ENCODE measurements around the gene WDR54. TPM values are rescaled to one million over a fixed set of nuclear protein-coding genes. Genes with fewer than 3 reads are reported as not detected.
"Not testable (repeated sequence)": the region's sequence is repeated elsewhere in the genome, so short reads cannot be mapped to it uniquely, and the experiment has no call there.

The WDR54 gene
- polyA plus RNA-seq, 3 donors = 7.1 to 11.7 (median 7.9) TPM

- H4K20me1 ChIP-seq (ENCODE audit: insufficient read depth, low read length) = no peaks in the 10 kb centered on the region
- H3K79me2 ChIP-seq (ENCODE audit: insufficient read depth, low read length) = peaks cover 21% of the 10 kb centered on the region
- intact Hi-C loops (cut with micrococcal nuclease) = loop anchor here (5.0 kb wide), 1 partner anchor 68 kb away; the partner anchor contains the start of genes AUP1 (in 2 of the 2), DQX1 (in 2 of the 2) and HTRA2 (in 2 of the 2)
- DNase-seq = no peak
- H3K9ac ChIP-seq (ENCODE audit: insufficient read depth, low read length, poor library complexity, severe bottlenecking) = peak overlapping the region; percentile 67
- H3K36me3 ChIP-seq (replicated peaks in 1 of 2; ENCODE audit: control insufficient read depth in 1 of 2, insufficient read depth in 2 of 2, low read length in 2 of 2) = peaks cover 19 to 24% of the 10 kb centered on the region in 2 donors
- peak overlapping the region; percentile 81 for H3K27ac ChIP-seq (ENCODE audit: low read depth in 1 of 2, low read length in 2 of 2)
- peaks cover 0 to 3% (median 0%) of the 10 kb centered on the region in 7 donors for H3K9me3 Mint-ChIP-seq
- peaks cover 35 to 42% of the 10 kb centered on the region in 2 donors for H3K4me1 ChIP-seq (ENCODE audit: control insufficient read depth in 1 of 2, insufficient read depth in 2 of 2, low read length in 2 of 2)
- peak overlapping the region; percentile 92 to 94 for H3K4me3 Mint-ChIP-seq
- peak overlapping the region; percentile 66 to 96 (median 93) for H3K27ac Mint-ChIP-seq
- peaks cover 49% of the 10 kb centered on the region for H3K4me1 Mint-ChIP-seq
- H2AFZ ChIP-seq (ENCODE audit: insufficient read depth, low read depth, low read length, poor library complexity, severe bottlenecking) = peak overlapping the region; percentile 83
- no peak for TF ChIP-seq CTCF (IDR thresholded peaks at IDR 0.05)
- H3K9me3 ChIP-seq (replicated peaks in 1 of 2; ENCODE audit: control insufficient read depth in 1 of 2, insufficient read depth in 1 of 2, low read length in 2 of 2) = no peaks in the 10 kb centered on the region
- peak overlapping the region; percentile 100 for H3K4me2 ChIP-seq (replicated peaks; ENCODE audit: extremely low read depth, low read length, poor library complexity, severe bottlenecking)
- peaks cover 0 to 2% (median 0%) of the 10 kb centered on the region in 3 donors for H3K27me3 Mint-ChIP-seq (ENCODE audit: low read depth in 3 of 3)
- peaks cover 25 to 34% of the 10 kb centered on the region in 2 donors for H3K36me3 Mint-ChIP-seq
- WGBS (ENCODE audit: insufficient coverage) = no CpG with 5 or more reads among the region's 10 CpGs
- H3K4me3 ChIP-seq (replicated peaks in 1 of 3; ENCODE audit: low read depth in 2 of 3, low read length in 3 of 3) = peak overlapping the region; percentile 74 to 90 (median 80)
- H3K27me3 ChIP-seq (ENCODE audit: control insufficient read depth in 2 of 2, insufficient read depth in 2 of 2, low read length in 2 of 2) = no peaks in the 10 kb centered on the region
Observed at GRCh38 chr2:74458938-74459363, 37.4 kb downstream of the WDR54 start.

GRCh38 chr2:74459503-74460118 is 38.1 kb downstream of the WDR54 start:
- Mint-ChIP-seq H3K36me3 (peaks cover 25 to 34% of the 10 kb centered on the region in 2 donors), H3K27ac (peak overlapping the region in 3 of 7 donors; percentile 66 to 76 (median 76)), H3K4me3 (peak overlapping the region; percentile 28 to 94), H3K4me1 (peaks cover 52% of the 10 kb centered on the region)
- not testable (repeated sequence) for H4K20me1 ChIP-seq (ENCODE audit: insufficient read depth, low read length); H3K9me3 Mint-ChIP-seq; H3K4me2 ChIP-seq (replicated peaks; ENCODE audit: extremely low read depth, low read length, poor library complexity, severe bottlenecking); H3K27me3 ChIP-seq (ENCODE audit: control insufficient read depth in 2 of 2, insufficient read depth in 2 of 2, low read length in 2 of 2); DNase-seq; H3K9me3 ChIP-seq (replicated peaks in 1 of 2; ENCODE audit: control insufficient read depth in 1 of 2, insufficient read depth in 1 of 2, low read length in 2 of 2); H3K9ac ChIP-seq (ENCODE audit: insufficient read depth, low read length, poor library complexity, severe bottlenecking); H3K27ac ChIP-seq (ENCODE audit: low read depth in 1 of 2, low read length in 2 of 2); H3K27me3 Mint-ChIP-seq (ENCODE audit: low read depth in 3 of 3); H2AFZ ChIP-seq (ENCODE audit: insufficient read depth, low read depth, low read length, poor library complexity, severe bottlenecking)
- H3K4me1 ChIP-seq (ENCODE audit: control insufficient read depth in 1 of 2, insufficient read depth in 2 of 2, low read length in 2 of 2) = peaks cover 37 to 45% of the 10 kb centered on the region in 2 donors
- peak overlapping the region in 1 of 3 experiments; percentile 90 for H3K4me3 ChIP-seq (replicated peaks in 1 of 3; ENCODE audit: low read depth in 2 of 3, low read length in 3 of 3)
- intact Hi-C loops (cut with micrococcal nuclease) = loop anchor here (5.0 kb wide), 1 partner anchor 68 kb away; the partner anchor contains the start of genes AUP1 (in 2 of the 2), DQX1 (in 2 of the 2) and HTRA2 (in 2 of the 2)
- peaks cover 28% of the 10 kb centered on the region for H3K79me2 ChIP-seq (ENCODE audit: insufficient read depth, low read length)
- H3K36me3 ChIP-seq (replicated peaks in 1 of 2; ENCODE audit: control insufficient read depth in 1 of 2, insufficient read depth in 2 of 2, low read length in 2 of 2) = peaks cover 19 to 24% of the 10 kb centered on the region in 2 donors
- 90% methylated on average over 13 of the region's 13 CpGs for WGBS (ENCODE audit: insufficient coverage)

GRCh38 chr2:74460187-74460586 is 38.7 kb downstream of the WDR54 start:
- intact Hi-C loops (cut with micrococcal nuclease); H3K4me3 ChIP-seq (replicated peaks in 1 of 3; ENCODE audit: low read depth in 2 of 3, low read length in 3 of 3); H3K9me3 Mint-ChIP-seq; H3K27me3 Mint-ChIP-seq (ENCODE audit: low read depth in 3 of 3); H2AFZ ChIP-seq (ENCODE audit: insufficient read depth, low read depth, low read length, poor library complexity, severe bottlenecking); DNase-seq; H3K27me3 ChIP-seq (ENCODE audit: control insufficient read depth in 2 of 2, insufficient read depth in 2 of 2, low read length in 2 of 2); H4K20me1 ChIP-seq (ENCODE audit: insufficient read depth, low read length); H3K9me3 ChIP-seq (replicated peaks in 1 of 2; ENCODE audit: control insufficient read depth in 1 of 2, insufficient read depth in 1 of 2, low read length in 2 of 2); H3K4me3 Mint-ChIP-seq; H3K4me2 ChIP-seq (replicated peaks; ENCODE audit: extremely low read depth, low read length, poor library complexity, severe bottlenecking); H3K27ac ChIP-seq (ENCODE audit: low read depth in 1 of 2, low read length in 2 of 2); H3K9ac ChIP-seq (ENCODE audit: insufficient read depth, low read length, poor library complexity, severe bottlenecking): not testable (repeated sequence)
- 80% methylated on average over 2 of the region's 10 CpGs for WGBS (ENCODE audit: insufficient coverage)
- Mint-ChIP-seq H3K36me3 (peaks cover 25 to 34% of the 10 kb centered on the region in 2 donors), H3K27ac (peak overlapping the region in 2 of 7 donors; percentile 6 to 76), H3K4me1 (peaks cover 50% of the 10 kb centered on the region)
- peaks cover 32% of the 10 kb centered on the region for H3K79me2 ChIP-seq (ENCODE audit: insufficient read depth, low read length)
- H3K36me3 ChIP-seq (replicated peaks in 1 of 2; ENCODE audit: control insufficient read depth in 1 of 2, insufficient read depth in 2 of 2, low read length in 2 of 2) = peaks cover 19 to 24% of the 10 kb centered on the region in 2 donors
- H3K4me1 ChIP-seq (ENCODE audit: control insufficient read depth in 1 of 2, insufficient read depth in 2 of 2, low read length in 2 of 2) = peaks cover 37 to 45% of the 10 kb centered on the region in 2 donors

Data from CD14-positive monocyte (primary cell).